A549 (cell line): ENCODE results near the gene BCAP29.

Experiments
- CHD2 ChIP-seq: fragments of 150-350 bp; IDR thresholded peaks from 2 replicates; pipeline ENCODE4 v1.6.1; 2014; ENCODE audit warnings: low read length; ENCODE audit not compliant: partially characterized antibody
- CTCF ChIP-seq: fragments of >200 bp; sonication (Bioruptor Twin); formaldehyde crosslinking; IDR thresholded peaks from 3 replicates; pipeline ENCODE4 v1.5.1; 2016
- ELK1 ChIP-seq: fragments of 150-350 bp; IDR thresholded peaks from 2 replicates; pipeline ENCODE4 v1.6.1; 2014; ENCODE audit warnings: low read depth, mild to moderate bottlenecking, low read length
- ESRRA ChIP-seq: fragments of 150-350 bp; IDR thresholded peaks from 2 replicates; pipeline ENCODE4 v1.6.1; 2014; ENCODE audit warnings: mild to moderate bottlenecking, low read length, borderline replicate concordance
- POLR2AphosphoS2 ChIP-seq: conservative IDR thresholded peaks from 2 replicates; pipeline ENCODE4 v1.6.1; 2012; ENCODE audit warnings: low read length, improper control_type of control experiment, inconsistent platforms
- RCOR1 ChIP-seq: fragments of 150-350 bp; IDR thresholded peaks from 2 replicates; pipeline ENCODE4 v1.6.1; 2014; ENCODE audit warnings: antibody characterized with exemption, low read length, low read depth
- REST ChIP-seq: fragments of 200-600 bp; sonication (generic); IDR thresholded peaks from 2 replicates; pipeline ENCODE4 v1.6.1; 2016; ENCODE audit warnings: antibody characterized with exemption, mild to moderate bottlenecking, moderate library complexity
- SMC3 ChIP-seq: fragments of >200 bp; sonication (Bioruptor Twin); formaldehyde crosslinking; IDR thresholded peaks from 3 replicates; pipeline ENCODE4 v1.6.1; 2018; ENCODE audit warnings: inconsistent platforms

- TF ChIP-seq CTCF, result no peak
- no peak for TF ChIP-seq ELK1
- no peak for TF ChIP-seq REST
- TF ChIP-seq RCOR1, result no peak
- no peak for TF ChIP-seq SMC3
- no peak for TF ChIP-seq ESRRA
- TF ChIP-seq POLR2AphosphoS2, result no peak
- no peak for TF ChIP-seq CHD2
Observed at GRCh38 chr7:107643407-107643806, 63.4 kb downstream of the BCAP29 start.
